Cardiac fibroblast (primary cell): Measurements from ENCODE around the gene GFOD1.
"Not testable (repeated sequence)": the region's sequence is repeated elsewhere in the genome, so short reads cannot be mapped to it uniquely, and the experiment has no call there.

ENCODE experiments used
- DNase-seq, 2 donors: peaks; one replicate each; pipeline versions ENCODE4 v3.0.0 to v3.0.0-alpha.2; 2010; ENCODE audit warnings: low read depth in 2 of 2
- H3K4me3 ChIP-seq, 2 donors: replicated peaks in 1 of 2; 1 replicate in 1 of 2; 2 replicates in 1 of 2; pipeline ENCODE4 v1.5.1; 2011; ENCODE audit warnings: low read depth in 2 of 2, low read length in 2 of 2, mild to moderate bottlenecking in 2 of 2, moderate library complexity in 1 of 2
- TF ChIP-seq, protein P1 (sequence below): IDR thresholded peaks from one replicate; pipeline ENCODE4 v1.5.1; 2011; ENCODE audit warnings: low read depth, mild to moderate bottlenecking, low read length, inconsistent platforms

GFOD1 gene

DNA sequence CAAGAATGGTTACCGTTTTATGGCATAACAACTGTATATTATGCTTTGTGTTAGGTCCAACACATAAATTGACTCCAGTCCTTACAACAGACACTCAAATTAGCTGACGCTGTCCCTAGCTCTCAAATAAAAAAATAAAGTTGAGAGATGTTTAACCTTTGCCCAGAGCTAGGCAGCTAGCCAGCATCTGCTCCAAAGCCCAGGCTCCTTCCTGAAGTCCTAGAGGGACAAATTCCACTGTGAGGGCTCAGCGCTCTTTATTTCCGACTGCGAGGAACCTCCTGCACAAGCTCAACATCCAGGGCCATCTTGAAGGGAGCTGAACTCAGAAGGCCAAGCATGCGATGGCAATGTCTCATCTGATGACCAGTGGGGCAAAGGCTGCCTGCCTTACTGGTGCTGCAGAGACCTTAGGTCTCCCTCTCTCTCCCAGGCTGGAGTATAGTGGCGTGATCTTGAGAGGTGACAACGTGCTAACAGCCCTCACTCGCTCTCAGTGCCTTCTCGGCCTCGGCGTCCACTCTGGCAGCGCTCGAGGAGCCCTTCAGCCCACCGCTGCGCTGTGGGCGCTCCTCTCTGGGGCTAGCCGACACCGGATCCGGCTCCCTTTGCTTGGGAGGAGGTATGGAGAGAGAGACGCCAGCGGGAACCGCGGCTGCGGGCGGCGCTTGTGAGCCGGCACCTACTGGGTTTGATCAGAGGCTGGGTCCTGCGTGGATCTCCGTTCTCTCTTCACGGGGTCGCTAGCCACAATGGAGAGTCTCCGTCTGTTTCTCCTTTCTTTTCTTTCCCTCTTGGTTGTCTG is 24.7 kb upstream of the GFOD1 start:
- TF ChIP-seq, protein P1, sequence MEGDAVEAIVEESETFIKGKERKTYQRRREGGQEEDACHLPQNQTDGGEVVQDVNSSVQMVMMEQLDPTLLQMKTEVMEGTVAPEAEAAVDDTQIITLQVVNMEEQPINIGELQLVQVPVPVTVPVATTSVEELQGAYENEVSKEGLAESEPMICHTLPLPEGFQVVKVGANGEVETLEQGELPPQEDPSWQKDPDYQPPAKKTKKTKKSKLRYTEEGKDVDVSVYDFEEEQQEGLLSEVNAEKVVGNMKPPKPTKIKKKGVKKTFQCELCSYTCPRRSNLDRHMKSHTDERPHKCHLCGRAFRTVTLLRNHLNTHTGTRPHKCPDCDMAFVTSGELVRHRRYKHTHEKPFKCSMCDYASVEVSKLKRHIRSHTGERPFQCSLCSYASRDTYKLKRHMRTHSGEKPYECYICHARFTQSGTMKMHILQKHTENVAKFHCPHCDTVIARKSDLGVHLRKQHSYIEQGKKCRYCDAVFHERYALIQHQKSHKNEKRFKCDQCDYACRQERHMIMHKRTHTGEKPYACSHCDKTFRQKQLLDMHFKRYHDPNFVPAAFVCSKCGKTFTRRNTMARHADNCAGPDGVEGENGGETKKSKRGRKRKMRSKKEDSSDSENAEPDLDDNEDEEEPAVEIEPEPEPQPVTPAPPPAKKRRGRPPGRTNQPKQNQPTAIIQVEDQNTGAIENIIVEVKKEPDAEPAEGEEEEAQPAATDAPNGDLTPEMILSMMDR = no peak
- no peak for DNase-seq
- H3K4me3 ChIP-seq = no peak overlapping the region

DNA sequence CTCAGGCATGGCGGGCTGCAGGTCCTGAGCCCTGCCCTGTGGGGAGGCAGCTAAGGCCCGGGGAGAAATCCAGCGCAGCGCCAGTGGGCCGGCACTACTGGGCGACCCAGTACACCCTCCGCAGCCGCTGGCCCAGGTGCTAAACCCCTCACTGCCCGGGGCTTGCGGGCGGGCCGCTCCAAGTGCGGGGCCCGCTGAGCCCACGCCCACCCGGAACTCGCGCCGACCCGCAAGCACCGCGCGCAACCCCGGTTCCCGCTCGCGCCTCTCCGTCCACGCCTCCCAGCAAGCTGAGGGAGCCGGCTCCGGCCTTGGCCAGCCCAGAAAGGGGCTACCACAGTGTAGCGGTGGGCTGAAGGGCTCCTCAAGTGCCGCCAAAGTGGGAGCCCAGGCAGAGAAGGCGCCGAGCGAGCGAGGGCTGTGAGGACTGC is 23.8 kb upstream of the GFOD1 start:
- not testable (repeated sequence) for DNase-seq, H3K4me3 ChIP-seq

DNA sequence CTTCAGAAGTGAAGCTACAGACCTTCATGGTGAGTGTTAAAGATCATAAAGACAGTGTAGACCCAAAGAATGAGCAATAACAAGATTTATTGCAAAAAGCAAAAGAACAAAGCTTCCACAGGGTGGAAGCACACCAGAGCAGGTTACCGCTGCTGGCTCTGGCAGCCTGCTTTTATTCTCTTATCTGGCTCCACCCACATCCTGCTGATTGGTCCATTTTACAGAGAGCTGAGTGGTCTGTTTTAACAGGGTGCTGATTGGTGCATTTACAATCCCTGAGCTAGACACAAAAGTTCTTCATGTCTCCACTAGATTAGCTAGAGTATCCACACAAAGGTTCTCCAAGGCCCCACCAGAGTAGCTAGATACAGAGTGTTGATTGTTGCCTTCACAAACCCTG is 23.0 kb upstream of the GFOD1 start:
- not testable (repeated sequence) for H3K4me3 ChIP-seq, DNase-seq

DNA sequence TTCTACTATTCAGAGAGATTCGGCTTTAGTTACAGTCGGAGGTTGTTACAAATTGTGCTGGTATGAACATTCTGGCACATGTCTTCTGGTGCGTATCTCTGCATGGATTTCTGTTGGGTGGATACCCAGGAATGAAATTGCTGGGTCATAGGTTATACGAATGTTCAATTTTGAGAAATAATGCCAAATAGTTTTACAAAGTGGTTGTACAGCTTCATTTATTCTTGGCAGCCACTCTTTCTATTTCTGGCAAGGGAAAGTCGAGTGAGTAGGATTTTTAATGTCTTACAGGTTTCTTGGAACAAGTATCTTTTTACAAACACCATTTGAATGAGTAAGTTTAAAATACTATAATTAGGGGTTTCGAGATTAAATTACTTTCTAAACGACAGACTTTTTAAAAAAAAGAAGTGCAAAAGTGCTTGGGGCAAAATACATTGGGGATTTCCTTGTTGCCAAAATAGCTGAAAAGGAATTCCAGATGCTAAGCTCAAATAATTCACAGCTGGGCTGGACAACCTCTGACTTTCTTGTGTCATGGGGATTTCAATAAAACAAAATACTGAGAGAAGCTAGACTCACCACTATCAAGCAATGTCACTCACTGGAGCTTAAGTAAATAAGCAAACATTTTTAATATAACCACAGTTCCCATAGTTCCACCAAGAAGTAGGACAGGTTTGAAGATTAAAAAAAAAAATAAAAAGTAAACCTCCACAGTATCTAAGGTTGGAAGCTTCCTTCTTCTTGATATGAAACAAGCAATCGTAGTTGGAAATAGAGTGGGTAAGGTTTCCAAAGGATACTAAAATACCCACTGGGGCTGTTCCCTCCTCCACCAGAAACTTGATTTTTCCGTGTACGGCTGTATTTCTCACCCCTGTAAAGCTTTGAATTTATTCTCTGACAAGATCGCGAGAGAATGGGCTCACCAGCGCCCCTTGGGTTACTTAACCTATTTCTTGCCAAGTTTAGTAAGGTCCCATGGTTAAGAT is 21.6 kb upstream of the GFOD1 start:
- peak; percentile 49 to 89 for DNase-seq

DNA sequence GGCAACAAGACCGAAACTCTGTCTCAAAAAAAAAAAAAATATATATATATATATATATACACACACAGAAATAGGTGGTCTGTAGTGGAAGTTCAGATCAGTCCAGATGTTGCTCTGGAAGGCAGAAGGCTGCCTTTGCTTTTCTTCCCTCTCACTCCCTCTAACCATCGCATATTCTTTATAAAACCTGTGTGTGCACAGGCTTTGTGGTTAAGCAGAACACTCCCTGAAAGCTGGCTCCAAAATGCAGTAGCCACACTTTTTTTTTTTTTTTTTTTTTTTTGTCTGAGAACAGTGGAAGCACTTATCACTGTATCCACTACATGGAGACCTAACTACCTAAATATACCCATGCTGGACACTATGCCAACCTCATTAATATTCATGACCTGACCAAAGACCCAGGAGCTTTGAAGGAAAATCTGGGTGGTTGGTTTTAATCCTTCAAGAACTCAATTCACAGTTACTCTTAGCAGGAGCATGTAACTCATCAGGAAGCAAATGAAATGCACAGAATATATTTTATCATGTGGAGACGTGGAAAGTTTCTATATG is 20.0 kb upstream of the GFOD1 start:
- H3K4me3 ChIP-seq = no peak overlapping the region
- TF ChIP-seq, protein P1 = no peak
- no peak for DNase-seq

More for the DNA sequence above, 21.6 kb upstream of the GFOD1 start:
- no peak overlapping the region for H3K4me3 ChIP-seq
- TF ChIP-seq, protein P1 = no peak

DNA sequence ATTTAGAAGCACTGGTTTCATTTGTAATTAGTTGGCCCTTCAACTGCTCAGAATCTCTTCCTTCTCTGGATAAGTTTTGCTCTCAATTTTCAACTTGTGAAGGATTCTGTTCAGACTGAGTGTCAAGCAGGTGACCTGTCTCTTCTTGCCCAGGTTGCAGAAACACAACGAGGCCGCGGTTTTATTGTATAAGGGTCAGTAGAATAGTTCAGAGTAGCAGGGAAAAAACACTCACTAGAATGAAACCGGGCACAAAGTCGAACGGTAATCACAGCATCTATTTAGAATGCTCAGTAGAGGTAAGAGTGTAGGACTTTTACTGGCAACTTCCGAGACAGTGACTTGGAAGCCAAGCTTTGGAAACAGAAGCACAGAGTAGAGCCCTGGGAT is 17.9 kb upstream of the GFOD1 start:
- TF ChIP-seq, protein P1 = no peak
- no peak for DNase-seq
- H3K4me3 ChIP-seq = no peak overlapping the region

DNA sequence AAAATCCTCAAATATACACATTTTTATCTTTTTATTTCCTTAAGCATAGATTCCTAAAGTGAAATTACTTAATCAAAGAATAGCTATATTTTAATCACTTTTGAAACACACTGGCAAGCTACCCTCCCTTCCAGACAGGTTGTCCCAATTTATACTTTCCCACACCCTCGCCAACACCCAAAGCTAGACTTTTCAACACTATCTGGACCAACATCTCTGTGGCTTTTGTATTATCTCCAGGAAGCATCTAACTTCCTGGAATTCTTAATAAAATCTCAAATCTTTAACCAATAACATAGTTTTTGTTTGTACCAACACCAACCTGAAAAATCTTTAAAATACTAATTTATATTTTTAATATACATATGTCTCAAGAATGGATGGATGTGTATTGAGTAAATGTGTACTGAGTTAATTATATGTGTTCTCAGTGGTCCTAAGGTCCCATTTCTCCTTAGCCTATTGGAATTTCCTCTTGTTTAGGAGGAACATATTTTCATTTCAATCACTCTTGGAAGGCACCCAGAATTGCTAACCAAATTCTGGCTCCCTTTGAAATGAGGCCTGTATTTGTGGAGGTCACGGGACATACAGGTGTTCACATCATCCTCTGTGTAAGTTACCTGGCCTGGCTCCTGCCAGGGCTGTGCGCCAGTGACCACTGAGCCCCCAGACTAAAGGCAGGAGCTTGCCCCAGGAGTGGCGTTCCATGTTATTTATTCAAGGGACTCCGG is 17.4 kb upstream of the GFOD1 start:
- no peak overlapping the region for H3K4me3 ChIP-seq
- TF ChIP-seq, protein P1 = no peak
- DNase-seq = no peak
